SK-N-MC (cell line): Measurements from ENCODE around the gene ASF1B.

Experiments
- DNase-seq: peaks from one replicate; pipeline ENCODE4 v3.0.0-alpha.2; 2011; ENCODE audit warnings: low read depth, low spot score
- H3K27ac ChIP-seq: fragments of 200-600 bp; sonication (generic); 2 replicates; pipeline ENCODE4 v1.5.1; 2016; ENCODE audit warnings: mixed run types
- H3K36me3 ChIP-seq: fragments of 200-600 bp; sonication (generic); 2 replicates; pipeline ENCODE4 v1.6.1; 2017; ENCODE audit warnings: antibody characterized with exemption, low read length, mixed read lengths; ENCODE audit not compliant: insufficient read depth
- H3K4me3 ChIP-seq: fragments of 200-600 bp; sonication (generic); 2 replicates; pipeline ENCODE4 v1.5.1; 2016
- H3K9ac ChIP-seq: fragments of 200-600 bp; sonication (generic); 2 replicates; pipeline ENCODE4 v1.8.0; 2017; ENCODE audit warnings: mixed run types, mixed read lengths; ENCODE audit not compliant: insufficient read length
- H3K9me3 ChIP-seq: fragments of 200-600 bp; sonication (generic); 2 replicates; pipeline ENCODE4 v1.6.1; 2017; ENCODE audit warnings: low read depth, mild to moderate bottlenecking, antibody characterized with exemption, low read length, moderate library complexity, mixed read lengths
- EZH2 ChIP-seq: fragments of 200-600 bp; sonication (generic); IDR thresholded peaks from one replicate; pipeline ENCODE4 v1.6.1; 2017; ENCODE audit warnings: antibody characterized with exemption
- FOXP2 ChIP-seq: optimal IDR thresholded peaks from 2 replicates; pipeline ENCODE3; 2011; ENCODE audit warnings: mild to moderate bottlenecking, moderate library complexity; ENCODE audit not compliant: insufficient read depth; ENCODE audit errors: extremely low read length, control extremely low read depth
- POLR2AphosphoS5 ChIP-seq: IDR thresholded peaks from 2 replicates; pipeline ENCODE4 v1.6.1; 2012; ENCODE audit warnings: mild to moderate bottlenecking, low read depth, low read length, borderline replicate concordance

ASF1B gene

DNA sequence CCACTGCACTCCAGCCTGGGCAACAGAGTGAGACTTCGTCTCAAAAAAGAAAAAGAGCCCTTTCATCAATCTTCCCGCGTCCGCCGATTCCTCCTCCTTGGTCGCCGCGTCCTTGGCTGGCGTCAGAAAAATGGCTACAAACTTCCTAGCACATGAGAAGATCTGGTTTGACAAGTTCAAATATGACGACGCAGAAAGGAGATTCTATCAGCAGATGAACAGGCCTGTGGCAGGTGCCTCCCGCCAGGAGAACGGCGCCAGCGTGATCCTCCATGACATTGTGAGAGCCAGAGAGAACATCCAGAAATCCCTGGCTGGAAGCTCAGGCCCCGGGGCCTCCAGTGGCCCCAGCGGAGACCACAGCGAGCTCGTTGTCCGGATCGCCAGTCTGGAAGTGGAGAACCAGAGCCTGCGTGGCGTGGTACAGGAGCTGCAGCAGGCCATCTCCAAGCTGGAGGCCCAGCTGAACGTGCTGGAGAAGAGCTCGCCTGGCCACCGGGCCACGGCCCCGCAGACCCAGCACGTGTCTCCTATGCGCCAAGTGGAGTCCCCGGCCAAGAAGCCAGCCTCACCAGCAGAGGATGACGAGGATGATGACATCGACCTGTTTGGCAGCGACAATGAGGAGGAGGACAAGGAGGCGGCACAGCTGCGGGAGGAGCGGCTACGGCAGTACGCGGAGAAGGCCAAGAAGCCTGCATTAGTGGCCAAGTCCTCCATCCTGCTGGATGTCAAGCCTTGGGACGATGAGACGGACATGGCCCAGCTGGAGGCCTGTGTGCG, 65.9 kb downstream of the ASF1B start:
- H3K9me3 ChIP-seq: no peaks in the 10 kb centered on the region
- H3K27ac ChIP-seq: no peak overlapping the region
- no peak overlapping the region for H3K4me3 ChIP-seq
- no peaks in the 10 kb centered on the region for H3K36me3 ChIP-seq
- DNase-seq: no peak
- H3K9ac ChIP-seq: no peak overlapping the region
- TF ChIP-seq FOXP2 (no peak), EZH2 (no peak), POLR2AphosphoS5 (no peak)
